Uterus (tissue), 4 donors: ENCODE results near the gene MAD1L1. TPM values are rescaled to one million over a fixed set of nuclear protein-coding genes. Genes with fewer than 3 reads are reported as not detected.

Experiments
- DNase-seq, 2 donors: peaks; one replicate each; pipeline ENCODE4 v3.0.0-alpha.2; 2019 to 2020
- H3K27ac ChIP-seq, 2 donors: fragments of 200-600 bp; sonication (generic); 1 replicate in 1 of 2; 2 replicates in 1 of 2; pipeline ENCODE4 v1.5.1; 2016 to 2018
- H3K27me3 ChIP-seq, 2 donors: fragments of 200-600 bp; sonication (generic); one replicate each; pipeline ENCODE4 v1.5.1; 2018 to 2019; ENCODE audit warnings: control low read depth in 1 of 2
- H3K36me3 ChIP-seq, 2 donors: fragments of 200-600 bp; sonication (generic); one replicate each; pipeline ENCODE4 v1.5.1; 2019; ENCODE audit warnings: control low read depth in 1 of 2
- H3K4me1 ChIP-seq, 2 donors: fragments of 200-600 bp; sonication (generic); one replicate each; pipeline ENCODE4 v1.5.1; 2018 to 2019; ENCODE audit warnings: control low read depth in 1 of 2
- H3K4me3 ChIP-seq, 2 donors: fragments of 200-600 bp; sonication (generic); 1 replicate in 1 of 2; 2 replicates in 1 of 2; pipeline ENCODE4 v1.5.1; 2018 to 2019; ENCODE audit warnings: mild to moderate bottlenecking in 1 of 2
- H3K9me3 ChIP-seq, 2 donors: fragments of 200-600 bp; sonication (generic); one replicate each; pipeline ENCODE4 v1.5.1; 2019; ENCODE audit warnings: control low read depth in 1 of 2
- CTCF ChIP-seq, 4 experiments: fragments of 200-600 bp in 2 of 4; fragments of 450-650 bp in 2 of 4; sonication (generic) in 2 of 4; IDR thresholded peaks; one replicate each; pipeline ENCODE4 v1.5.1; 2016 to 2019; ENCODE audit warnings: antibody characterized with exemption in 4 of 4, mild to moderate bottlenecking in 2 of 4, moderate library complexity in 1 of 4
- POLR2A ChIP-seq, 2 donors: fragments of 450-650 bp; IDR thresholded peaks; one replicate each; pipeline ENCODE4 v1.6.1; 2016; ENCODE audit warnings: antibody characterized with exemption in 2 of 2, mild to moderate bottlenecking in 1 of 2, moderate library complexity in 1 of 2
- intact Hi-C: fragments of 100-400 bp; cut with DNase I; formaldehyde crosslinking; loops from one replicate; pipeline ENCODE4 v1.15.1; 2023; ENCODE audit warnings: low total_unique reads
- total RNA-seq, 4 donors: library from RNA; depleted of rRNA in 3 of 4; stranded (reverse); fragments of >200 nt in 3 of 4; gene quantifications; one replicate each; pipeline versions ENCODE4 v1.1.0 to v1.2.4, GENCODE V29; 2014 to 2023
- donor health status: DM: yes; HTN: yes; CAD: no.

Gene MAD1L1
- 10 to 100 TPM; 13.3 to 37.4 (median 33.1) TPM for total RNA-seq

DNA sequence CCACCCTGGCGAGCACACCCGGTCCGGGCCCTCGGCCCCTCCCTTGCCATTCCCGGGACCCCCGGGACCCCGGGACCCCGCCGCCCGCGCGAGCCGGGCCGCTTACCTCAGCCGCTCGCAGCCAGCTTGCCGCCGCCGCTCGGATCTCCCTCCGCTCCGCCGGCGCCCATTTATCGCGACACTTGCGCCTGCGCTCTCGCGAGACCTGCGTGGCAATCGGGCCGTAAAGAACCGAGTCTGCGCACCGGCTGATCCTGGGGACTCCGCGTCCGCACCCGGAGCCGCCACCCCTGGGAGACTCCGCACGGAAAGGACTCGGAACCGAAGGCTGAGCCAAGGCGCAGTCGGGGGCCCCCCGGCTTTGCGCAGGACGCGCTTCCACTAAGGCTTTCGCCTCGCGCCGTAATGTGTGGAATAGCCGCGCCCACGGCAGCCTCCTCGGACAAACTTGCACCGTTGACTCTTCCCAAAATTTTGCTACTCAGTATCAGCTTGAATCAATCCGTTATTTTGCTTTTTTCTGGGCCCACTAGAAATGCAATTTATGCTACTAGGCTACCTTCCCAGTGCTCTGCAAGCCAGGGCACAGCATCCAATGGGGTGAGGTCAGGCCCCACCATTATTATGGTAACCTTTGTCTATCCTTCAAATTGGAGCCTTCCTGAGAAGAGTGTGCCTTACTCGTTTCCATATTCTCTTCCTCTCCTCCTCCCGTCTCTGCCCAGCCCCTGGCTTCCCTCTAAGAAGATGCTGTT is at the start of gene MAD1L1:
Gene MAD1L1 (minus strand): TSS at position 180 of the 755 bp plus-strand sequence. CDS start 2,812 bp downstream, outside the sequence.
- Histone ChIP-seq H3K36me3 (no peaks in the 10 kb centered on the region), H3K27me3 (no peaks in the 10 kb centered on the region), H3K9me3 (no peaks in the 10 kb centered on the region), H3K4me3 (peak within 1 kb of the TSS; percentile 69 to 90), H3K4me1 (peaks cover 0 to 7% of the 10 kb centered on the region in 2 donors), H3K27ac (peak within 1 kb of the TSS; percentile 61 to 77)
- intact Hi-C loops = no loop called here
- TF ChIP-seq CTCF (IDR thresholded peaks at IDR 0.05) = no peak
- peak in 1 of 2 donors; percentile 25 for TF ChIP-seq POLR2A (IDR thresholded peaks at IDR 0.05)
- DNase-seq = peak; percentile 88 to 89

DNA sequence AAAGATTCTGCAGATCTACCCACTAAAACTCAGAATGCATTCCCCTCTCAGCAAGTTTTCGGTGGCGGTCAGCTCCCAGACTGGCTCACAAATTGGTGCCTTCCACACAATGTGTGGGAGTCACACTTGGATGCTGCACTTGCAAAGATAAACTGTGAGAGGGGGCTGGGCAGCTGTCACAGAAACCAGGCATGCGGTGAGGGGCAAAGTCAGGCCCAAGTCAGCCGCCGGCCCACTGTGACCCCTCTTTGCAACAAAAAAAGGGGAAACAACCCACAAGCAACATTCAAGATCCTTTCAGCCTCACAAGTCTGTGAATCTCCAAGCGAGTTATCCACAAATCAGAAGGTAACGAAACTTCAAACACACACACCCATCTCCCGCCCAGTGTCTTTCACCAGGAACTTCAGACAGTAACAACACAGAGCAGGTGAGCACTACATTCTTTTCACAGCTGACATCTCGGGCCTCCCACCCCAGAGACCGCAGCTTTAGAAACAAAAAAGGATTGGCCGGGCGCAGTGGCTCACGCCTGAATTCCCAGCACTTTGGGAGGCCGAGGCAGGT is 49.5 kb upstream of the MAD1L1 start:
- intact Hi-C loops = no loop called here
- H3K4me3 ChIP-seq = peak overlapping the region in 1 of 2 donors; percentile 9
- TF ChIP-seq CTCF (IDR thresholded peaks at IDR 0.05) (no peak), POLR2A (IDR thresholded peaks at IDR 0.05) (no peak)
- no peaks in the 10 kb centered on the region for H3K36me3 ChIP-seq
- H3K9me3 ChIP-seq = no peaks in the 10 kb centered on the region
- H3K27ac ChIP-seq = peak overlapping the region; percentile 76 to 87
- H3K27me3 ChIP-seq = no peaks in the 10 kb centered on the region
- H3K4me1 ChIP-seq = peaks cover 0 to 5% of the 10 kb centered on the region in 2 donors
- no peak for DNase-seq

GRCh38 chr7:2281541-2281940 is 48.8 kb upstream of the MAD1L1 start:
- no peaks in the 10 kb centered on the region for H3K27me3 ChIP-seq
- H3K4me1 ChIP-seq = peaks cover 0 to 5% of the 10 kb centered on the region in 2 donors
- H3K36me3 ChIP-seq = no peaks in the 10 kb centered on the region
- TF ChIP-seq CTCF (IDR thresholded peaks at IDR 0.05) (no peak), POLR2A (IDR thresholded peaks at IDR 0.05) (no peak)
- intact Hi-C loops = no loop called here
- H3K9me3 ChIP-seq = no peaks in the 10 kb centered on the region
- peak overlapping the region; percentile 76 to 87 for H3K27ac ChIP-seq
- DNase-seq = peak; percentile 58 to 64
- H3K4me3 ChIP-seq = peak overlapping the region in 1 of 2 donors; percentile 9

DNA sequence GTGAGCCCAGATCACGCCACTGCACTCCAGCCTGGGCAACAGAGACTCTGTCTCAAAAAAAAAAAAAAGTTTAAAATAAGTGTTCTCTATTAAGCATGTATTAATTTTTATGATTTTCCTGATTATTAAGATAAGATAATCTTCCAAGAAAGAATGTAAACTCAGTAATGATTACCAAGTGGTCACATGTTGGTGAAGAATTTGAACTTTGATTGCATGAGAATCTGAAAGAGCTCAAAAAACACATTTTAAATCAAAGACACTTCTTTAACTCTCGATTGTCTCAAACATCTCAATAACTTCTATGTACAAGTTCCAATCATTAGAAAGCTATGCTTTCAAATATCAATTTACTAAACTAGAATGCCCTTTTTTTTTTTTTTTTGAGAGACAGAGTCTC is 47.7 kb upstream of the MAD1L1 start:
- intact Hi-C loops = no loop called here
- no peak for DNase-seq
- Histone ChIP-seq H3K36me3 (no peaks in the 10 kb centered on the region), H3K27ac (peak overlapping the region in 1 of 2 donors; percentile 44), H3K4me1 (peaks cover 0 to 5% of the 10 kb centered on the region in 2 donors), H3K4me3 (no peak overlapping the region), H3K27me3 (no peaks in the 10 kb centered on the region), H3K9me3 (no peaks in the 10 kb centered on the region)
- TF ChIP-seq POLR2A (IDR thresholded peaks at IDR 0.05) (no peak), CTCF (IDR thresholded peaks at IDR 0.05) (no peak)

DNA sequence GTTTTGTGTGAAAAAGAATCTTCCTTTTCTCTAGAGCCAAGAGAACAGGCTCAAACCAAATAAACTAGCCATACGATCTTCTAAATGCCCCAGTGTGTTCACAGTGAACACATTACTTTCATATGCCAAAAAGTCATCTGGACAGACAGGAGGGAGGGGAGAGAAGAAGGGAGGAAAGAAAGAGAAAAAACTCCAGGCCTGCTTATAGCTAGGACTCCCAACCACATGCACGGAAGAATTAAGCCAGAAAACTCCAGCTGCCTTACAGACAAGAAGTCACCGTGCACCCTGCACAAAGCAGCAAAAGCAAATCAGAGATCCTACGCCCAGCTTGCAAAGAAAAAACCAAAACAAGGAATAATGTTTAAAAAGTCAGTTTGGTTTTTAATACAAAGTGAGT is 47.2 kb upstream of the MAD1L1 start:
- H3K4me1 ChIP-seq = peaks cover 0 to 5% of the 10 kb centered on the region in 2 donors
- no peaks in the 10 kb centered on the region for H3K9me3 ChIP-seq
- H3K4me3 ChIP-seq = no peak overlapping the region
- H3K27me3 ChIP-seq = no peaks in the 10 kb centered on the region
- no peaks in the 10 kb centered on the region for H3K36me3 ChIP-seq
- intact Hi-C loops = no loop called here
- TF ChIP-seq CTCF (IDR thresholded peaks at IDR 0.05) = no peak
- TF ChIP-seq POLR2A (IDR thresholded peaks at IDR 0.05) = no peak
- H3K27ac ChIP-seq = peak overlapping the region in 1 of 2 donors; percentile 44
- no peak for DNase-seq
